ACC112 (cell line): ENCODE results near the gene RHEB.
A peak's percentile ranks its signal among the peaks of the same experiment; 100 is the strongest.

Experiments used
- H2AFZ ChIP-seq: fragments of 200-600 bp; sonication (generic); one replicate; pipeline ENCODE4 v1.6.0; 2017; ENCODE audit warnings: antibody characterized with exemption, low read length; ENCODE audit not compliant: unreplicated experiment
- H3K27ac ChIP-seq: fragments of 200-600 bp; sonication (generic); 2 replicates; pipeline ENCODE4 v1.5.1; 2014; ENCODE audit warnings: low read depth, mild to moderate bottlenecking, antibody characterized with exemption, low read length, moderate library complexity
- H3K27me3 ChIP-seq: fragments of 200-600 bp; sonication (generic); 2 replicates; pipeline ENCODE4 v1.6.1; 2014; ENCODE audit warnings: mild to moderate bottlenecking, antibody characterized with exemption, low read length, moderate library complexity, mixed read lengths; ENCODE audit not compliant: insufficient read depth
- H3K36me3 ChIP-seq: fragments of 200-600 bp; sonication (generic); 2 replicates; pipeline ENCODE4 v1.6.1; 2016; ENCODE audit warnings: mild to moderate bottlenecking, antibody characterized with exemption, low read length, moderate library complexity, mixed read lengths; ENCODE audit not compliant: insufficient read depth
- H3K4me1 ChIP-seq: fragments of 200-600 bp; sonication (generic); one replicate; pipeline ENCODE4 v1.6.1; 2016; ENCODE audit warnings: low read length, mixed read lengths; ENCODE audit not compliant: insufficient read depth, unreplicated experiment, control insufficient read depth
- H3K4me3 ChIP-seq: fragments of 200-600 bp; sonication (generic); 2 replicates; pipeline ENCODE4 v1.5.1; 2014; ENCODE audit warnings: mild to moderate bottlenecking, low read depth, low read length
- H3K79me2 ChIP-seq: fragments of 200-600 bp; sonication (generic); one replicate; pipeline ENCODE4 v1.6.0; 2016; ENCODE audit warnings: low read length; ENCODE audit not compliant: control insufficient read depth, unreplicated experiment, insufficient read depth

The RHEB gene

DNA sequence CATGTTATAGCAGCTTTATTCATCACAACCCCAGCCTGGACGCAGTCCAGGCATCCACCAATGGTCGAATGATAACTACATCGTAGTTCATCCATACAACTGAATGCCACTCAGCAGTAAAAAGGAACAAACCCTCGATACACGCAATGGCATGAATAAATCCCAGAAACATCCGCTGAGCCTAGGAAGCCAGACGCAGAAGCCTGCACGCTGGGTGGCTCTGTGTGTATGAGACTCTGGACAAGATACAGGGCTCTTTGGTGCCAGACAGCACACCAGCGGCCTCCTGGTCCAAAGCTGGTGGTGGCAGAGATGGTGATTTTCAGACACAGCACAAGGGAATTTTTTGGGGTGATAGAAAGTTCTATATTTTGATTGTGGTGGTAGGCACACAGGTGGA is 69.7 kb downstream of the RHEB start:
- H3K36me3 ChIP-seq, result no peaks in the 10 kb centered on the region
- H2AFZ ChIP-seq, result no peak overlapping the region
- H3K27ac ChIP-seq, result no peak overlapping the region
- H3K27me3 ChIP-seq, result no peaks in the 10 kb centered on the region
- H3K79me2 ChIP-seq, result no peaks in the 10 kb centered on the region
- H3K4me3 ChIP-seq, result no peak overlapping the region
- H3K4me1 ChIP-seq, result no peaks in the 10 kb centered on the region

DNA sequence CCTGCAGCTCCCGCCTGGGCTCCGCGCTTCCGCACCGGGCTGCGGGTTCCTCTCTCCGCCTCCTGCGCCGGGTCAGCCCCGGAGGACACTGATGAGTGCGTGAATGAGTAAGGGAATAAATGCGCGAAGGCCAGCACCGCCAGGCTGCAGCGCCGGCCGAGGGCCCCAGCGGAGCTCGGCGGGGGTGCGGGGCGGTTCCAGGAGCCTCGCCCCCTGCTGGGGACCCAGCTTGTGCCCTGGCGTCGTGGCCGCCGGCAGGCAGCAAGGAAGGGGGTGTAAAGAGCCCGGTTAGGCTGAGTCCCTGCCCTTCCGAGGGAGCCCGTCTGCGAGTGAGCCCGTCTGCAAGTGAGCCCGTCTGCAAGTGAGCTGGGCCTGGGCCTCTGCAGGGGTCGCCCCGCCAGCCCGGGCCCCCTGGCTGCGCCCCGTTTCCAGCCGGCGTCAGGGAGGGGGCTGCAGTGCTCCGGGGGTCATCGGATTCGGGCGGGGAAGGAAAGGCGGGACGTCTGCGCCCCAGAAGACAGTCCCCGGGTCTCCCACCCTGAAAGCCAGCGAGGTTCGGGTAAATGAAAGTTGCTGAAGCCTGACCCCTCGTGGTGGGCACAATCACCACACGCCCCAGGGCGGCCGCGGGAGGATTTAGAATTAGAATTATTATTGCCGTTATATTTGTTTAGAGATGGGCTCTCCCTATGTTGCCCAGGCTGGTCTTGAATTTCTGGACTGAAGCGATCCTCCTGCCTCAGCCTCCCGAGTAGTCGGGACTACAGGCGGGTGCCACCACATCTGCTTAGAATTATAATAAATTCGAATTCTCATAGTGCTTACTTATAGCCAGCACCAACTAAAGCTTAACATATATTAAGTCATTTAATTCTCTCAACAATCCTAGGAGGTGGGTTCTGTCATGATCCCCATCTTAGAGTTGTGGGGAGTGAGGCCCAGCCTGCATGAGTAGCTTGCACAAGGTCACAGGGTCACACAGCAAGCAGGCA is 71.1 kb downstream of the RHEB start:
- Histone ChIP-seq H3K4me3 (peak overlapping the region; percentile 80), H3K27me3 (no peaks in the 10 kb centered on the region)

DNA sequence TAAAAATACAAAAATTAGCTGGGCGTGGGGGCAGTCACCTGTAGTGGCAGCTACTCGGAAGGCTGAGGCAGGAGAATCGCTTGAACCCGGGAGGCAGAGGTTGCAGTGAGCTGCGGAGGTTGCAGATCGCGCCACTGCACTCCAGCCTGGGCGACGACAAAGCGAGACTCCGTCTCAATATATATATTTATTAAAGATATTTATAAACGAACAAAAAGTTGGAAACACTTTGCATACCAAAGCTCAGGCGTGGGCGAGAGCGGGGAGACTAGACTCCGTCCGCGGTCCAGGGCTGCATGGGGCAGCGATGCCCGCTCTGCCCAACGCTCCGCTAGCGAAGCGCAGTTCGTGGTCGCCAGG is 71.8 kb downstream of the RHEB start:
- Histone ChIP-seq H3K79me2 (no peaks in the 10 kb centered on the region), H3K27ac (no peak overlapping the region), H3K27me3 (no peaks in the 10 kb centered on the region), H3K4me1 (no peaks in the 10 kb centered on the region), H3K4me3 (peak overlapping the region; percentile 80), H2AFZ (peak overlapping the region; percentile 80), H3K36me3 (no peaks in the 10 kb centered on the region)

More for the DNA sequence above, 71.1 kb downstream of the RHEB start:
- H2AFZ ChIP-seq, result peak overlapping the region; percentile 80
- no peaks in the 10 kb centered on the region for H3K36me3 ChIP-seq
- H3K27ac ChIP-seq, result no peak overlapping the region
- H3K79me2 ChIP-seq, result no peaks in the 10 kb centered on the region
- no peaks in the 10 kb centered on the region for H3K4me1 ChIP-seq

DNA sequence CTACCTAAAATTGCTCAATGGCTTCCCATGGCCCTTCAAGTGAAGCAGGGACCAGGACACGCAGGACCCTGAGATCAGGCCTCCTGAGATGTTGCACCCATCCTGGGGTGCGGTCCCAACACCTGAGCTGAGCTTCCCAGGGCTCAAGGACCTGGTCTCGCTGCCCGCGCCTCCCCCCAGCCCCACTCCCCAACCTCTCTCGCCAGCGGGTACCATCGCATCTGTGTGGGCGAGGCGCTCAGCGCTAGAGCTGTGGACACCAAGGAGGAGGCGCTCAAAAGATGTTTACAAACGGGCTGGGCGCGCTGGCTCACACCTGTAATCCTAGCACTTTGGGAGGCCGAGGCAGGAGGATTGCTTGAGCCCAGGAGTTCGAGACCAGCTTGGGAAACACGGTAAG is 72.4 kb downstream of the RHEB start:
- Histone ChIP-seq H3K79me2 (no peaks in the 10 kb centered on the region), H2AFZ (no peak overlapping the region), H3K36me3 (no peaks in the 10 kb centered on the region), H3K27ac (no peak overlapping the region), H3K4me1 (no peaks in the 10 kb centered on the region), H3K27me3 (no peaks in the 10 kb centered on the region), H3K4me3 (no peak overlapping the region)

DNA sequence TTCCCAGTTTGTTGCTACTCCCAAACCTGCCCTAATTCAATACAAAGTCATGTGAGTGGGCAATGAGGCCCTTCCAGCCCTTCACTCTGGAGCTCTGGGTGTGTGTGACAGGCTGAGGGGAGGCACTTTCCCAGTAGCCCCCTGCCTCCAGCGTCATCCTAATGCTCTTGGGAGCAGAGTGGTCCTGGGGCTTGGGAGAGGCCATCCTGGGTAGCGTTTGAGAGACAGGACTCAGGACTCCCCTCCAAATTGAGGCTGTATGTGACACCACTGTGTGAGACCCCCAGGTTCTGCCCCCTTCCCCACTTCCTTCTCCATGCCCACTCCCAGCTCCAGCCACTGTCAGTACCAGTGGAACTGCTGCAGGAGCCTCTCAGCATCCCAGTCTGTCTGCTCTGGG is 73.3 kb downstream of the RHEB start:
- H3K4me1 ChIP-seq, result peaks cover 7% of the 10 kb centered on the region
- no peaks in the 10 kb centered on the region for H3K27me3 ChIP-seq
- H3K79me2 ChIP-seq, result no peaks in the 10 kb centered on the region
- H3K36me3 ChIP-seq, result no peaks in the 10 kb centered on the region
- H3K27ac ChIP-seq, result no peak overlapping the region
- no peak overlapping the region for H2AFZ ChIP-seq
- H3K4me3 ChIP-seq, result no peak overlapping the region

DNA sequence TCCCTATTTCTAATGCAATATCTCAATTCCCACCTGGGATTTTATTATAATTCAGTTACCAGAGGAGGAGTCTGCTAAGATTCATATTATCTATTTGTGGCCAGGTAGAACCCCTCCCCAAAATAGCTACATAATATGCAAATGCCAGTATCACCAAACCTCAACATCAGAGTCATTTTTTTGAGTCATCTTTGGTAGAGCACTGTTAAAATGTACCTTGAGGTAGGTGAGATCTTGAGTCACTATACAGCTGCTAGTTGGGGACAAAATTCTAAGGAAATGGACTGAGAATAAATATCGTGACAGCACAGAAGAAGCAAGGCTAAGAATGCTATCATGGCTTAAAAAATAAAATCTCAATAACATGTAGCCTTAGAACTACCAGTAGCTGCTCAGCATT is 75.1 kb downstream of the RHEB start:
- Histone ChIP-seq H3K27me3 (no peaks in the 10 kb centered on the region), H3K4me1 (peaks cover 16% of the 10 kb centered on the region), H3K36me3 (no peaks in the 10 kb centered on the region), H3K4me3 (no peak overlapping the region), H3K79me2 (no peaks in the 10 kb centered on the region), H2AFZ (no peak overlapping the region), H3K27ac (no peak overlapping the region)

DNA sequence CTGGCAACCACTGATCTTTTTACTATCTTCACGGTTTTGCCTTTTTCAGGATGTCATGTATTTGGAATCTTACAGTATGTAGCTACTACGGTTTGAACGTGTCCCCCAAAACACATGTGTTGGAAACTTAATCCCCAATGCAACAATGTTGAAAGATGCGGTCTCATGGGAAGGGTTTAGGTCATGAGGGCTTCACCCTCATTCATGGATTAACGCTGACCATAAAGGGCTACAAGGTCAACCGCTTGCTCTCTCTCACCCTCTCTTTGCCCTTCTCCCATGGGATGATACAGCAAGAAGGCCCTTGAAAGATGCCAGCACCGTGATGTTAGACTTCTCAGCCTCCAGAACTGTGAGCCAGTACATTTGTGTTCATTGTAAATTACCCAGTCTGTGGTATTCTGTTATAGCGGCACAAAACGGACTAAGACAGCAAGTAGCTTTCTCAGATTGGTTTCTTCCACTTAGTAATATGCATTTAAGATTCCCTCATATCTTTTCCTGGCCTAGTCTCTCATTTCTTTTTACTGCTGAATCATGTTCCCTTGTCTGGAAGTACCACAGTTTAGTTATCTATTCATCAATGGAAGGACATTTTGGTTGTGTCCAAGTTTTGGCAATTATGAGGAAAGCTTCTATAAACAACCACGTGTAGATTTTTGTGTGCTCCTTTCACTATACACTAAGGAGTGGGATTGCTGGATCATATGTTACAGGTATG is 76.8 kb downstream of the RHEB start:
- Histone ChIP-seq H2AFZ (peak overlapping the region; percentile 22), H3K4me3 (no peak overlapping the region), H3K27ac (no peak overlapping the region), H3K27me3 (0 out of 2 replicates have a peak, but pooled peaks cover 3% of the 10 kb centered on the region), H3K79me2 (no peaks in the 10 kb centered on the region), H3K36me3 (no peaks in the 10 kb centered on the region), H3K4me1 (peaks cover 16% of the 10 kb centered on the region)

DNA sequence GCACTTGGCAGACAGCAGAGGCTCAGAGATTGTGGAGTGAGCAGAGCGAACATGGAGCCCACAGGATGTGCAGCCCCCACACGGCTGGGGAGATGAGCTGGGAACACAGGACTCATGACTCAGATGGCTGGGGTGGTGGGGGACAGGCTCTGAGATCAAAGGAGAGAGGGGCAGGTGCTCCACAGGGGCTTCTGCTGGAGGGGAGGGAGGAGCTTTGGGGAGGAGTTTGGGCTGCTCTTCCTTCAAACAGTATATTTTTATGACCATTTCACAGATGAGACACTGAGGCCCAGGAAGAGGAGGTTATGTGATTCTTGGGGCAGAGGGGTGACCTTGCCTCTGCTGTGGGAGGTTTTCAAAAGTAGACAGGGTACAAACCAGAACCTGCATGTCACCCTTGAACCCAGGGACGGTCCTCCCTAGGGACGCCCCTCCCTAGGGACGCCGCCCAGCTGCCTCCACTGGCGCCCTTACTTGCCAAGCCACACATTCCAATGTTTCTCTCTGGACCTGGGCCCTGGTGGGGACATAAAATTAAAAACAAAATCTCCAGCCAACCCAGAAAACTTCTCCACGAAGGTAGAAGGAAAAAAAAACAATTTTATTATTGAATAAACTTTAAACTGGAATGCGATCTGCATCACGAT is 78.8 kb downstream of the RHEB start:
- Histone ChIP-seq H3K36me3 (no peaks in the 10 kb centered on the region), H3K4me3 (no peak overlapping the region), H2AFZ (no peak overlapping the region), H3K27ac (peak overlapping the region; percentile 27; the same call in 1 of the 2 replicates), H3K27me3 (0 out of 2 replicates have a peak, but pooled peaks cover 3% of the 10 kb centered on the region), H3K4me1 (peaks cover 16% of the 10 kb centered on the region), H3K79me2 (no peaks in the 10 kb centered on the region)

DNA sequence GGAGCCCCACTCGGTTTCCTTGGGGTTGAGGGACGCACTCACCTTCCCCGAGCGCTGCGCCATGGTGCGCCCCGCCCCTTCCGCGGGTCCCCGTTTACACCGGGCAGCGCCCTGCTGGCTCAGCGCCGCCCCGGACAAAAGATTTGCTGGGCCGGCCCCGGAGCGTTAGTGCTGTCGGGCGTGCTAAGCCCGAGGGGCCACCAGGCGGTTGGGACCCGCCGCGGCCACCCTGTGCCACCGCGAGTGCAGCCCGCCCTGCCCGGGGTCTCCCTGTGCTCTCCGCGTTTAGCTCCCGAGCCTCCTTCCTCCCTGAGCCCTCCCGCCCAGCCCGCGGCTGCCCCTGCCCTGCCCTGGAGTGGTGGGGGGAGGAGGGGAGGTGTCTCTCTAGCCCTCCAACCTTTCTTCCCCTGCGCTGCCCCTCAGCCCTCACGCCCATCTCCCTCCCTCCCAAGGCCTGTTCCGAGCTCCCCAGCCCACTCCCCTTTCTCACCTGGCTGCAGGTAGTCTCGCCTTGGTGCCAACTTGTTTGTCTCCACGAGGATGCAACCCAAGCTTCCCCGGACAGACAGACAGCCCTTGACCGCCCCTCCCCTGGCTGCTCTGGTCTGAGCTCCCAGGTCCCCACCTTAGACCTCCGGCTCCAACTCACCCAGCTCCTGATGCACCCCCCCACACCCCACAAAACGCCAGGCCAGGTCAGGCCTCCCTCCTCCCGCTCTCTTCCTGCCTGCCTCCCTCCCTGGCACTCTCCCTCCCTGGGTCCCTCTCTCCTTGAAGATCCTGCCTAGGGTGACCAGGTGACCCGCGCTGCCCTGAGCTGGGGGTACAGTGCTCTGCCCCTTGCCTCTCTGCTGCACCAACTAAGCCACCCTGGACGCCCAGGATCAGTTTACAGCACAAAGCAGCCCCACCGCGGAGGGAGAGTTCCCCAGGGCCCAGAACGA is 79.6 kb downstream of the RHEB start, which contains the start of gene CRYGN:
Gene CRYGN, minus strand, starts transcription at position 287 of the 944 bp plus-strand sequence. Its CDS starts 224 bp downstream, at position 63.
- Histone ChIP-seq H3K36me3 (no peaks in the 10 kb centered on the region), H3K27ac (no peak within 1 kb of the TSS), H3K27me3 (0 out of 2 replicates have a peak, but pooled peaks cover 3% of the 10 kb centered on the region), H3K4me1 (peaks cover 16% of the 10 kb centered on the region), H3K4me3 (no peak within 1 kb of the TSS), H3K79me2 (no peaks in the 10 kb centered on the region), H2AFZ (no peak within 1 kb of the TSS)
